HepG2 (cell line): ENCODE data around the gene MARF1.

ENCODE experiments used
- CREB1 ChIP-seq, 2 experiments: fragments of 450-650 bp in 1 of 2; IDR thresholded peaks; 2 replicates each; pipeline ENCODE4 v1.6.1; 2016 to 2017; ENCODE audit warnings: control low read depth in 1 of 2, mild to moderate bottlenecking in 1 of 2, missing compliant biosample characterization in 1 of 2, missing genetic modification characterization in 1 of 2
- EZH2 ChIP-seq: conservative IDR thresholded peaks from 2 replicates; pipeline ENCODE4 v1.6.1; 2012; ENCODE audit warnings: mild to moderate bottlenecking, low read depth, low read length, moderate library complexity
- GABPA ChIP-seq, 2 experiments: IDR thresholded peaks; 2 replicates each; pipeline ENCODE4 v1.6.1; 2011 to 2016; ENCODE audit warnings: low read depth in 2 of 2, low read length in 1 of 2, missing biosample characterization in 1 of 2, missing genetic modification characterization in 1 of 2
- GZF1 ChIP-seq: sonication (generic); formaldehyde crosslinking; IDR thresholded peaks from 2 replicates; pipeline ENCODE4 v1.5.1; 2020; ENCODE audit warnings: mild to moderate bottlenecking, missing genetic modification reagents
- KDM5A ChIP-seq: fragments of 200-600 bp; sonication (generic); IDR thresholded peaks from 2 replicates; pipeline ENCODE4 v1.7.0; 2018; ENCODE audit warnings: antibody characterized with exemption, mild to moderate bottlenecking, low read length, borderline replicate concordance
- MAFK ChIP-seq, 2 experiments: IDR thresholded peaks in 1 of 2; conservative IDR thresholded peaks in 1 of 2; 2 replicates each; pipeline ENCODE4 v1.6.1; 2011; ENCODE audit warnings: improper control_type of control experiment in 2 of 2, low read length in 2 of 2
- MEIS2 ChIP-seq: sonication (generic); formaldehyde crosslinking; IDR thresholded peaks from 2 replicates; pipeline ENCODE4 v1.9.0; 2021; ENCODE audit warnings: mild to moderate bottlenecking, missing genetic modification reagents
- ZBTB7A ChIP-seq: sonication (generic); formaldehyde crosslinking; IDR thresholded peaks from 2 replicates; pipeline ENCODE4 v1.8.0; 2022; ENCODE audit warnings: mild to moderate bottlenecking, missing genetic modification reagents
- ZEB1 ChIP-seq: IDR thresholded peaks from 2 replicates; pipeline ENCODE4 v1.6.1; 2012; ENCODE audit warnings: mild to moderate bottlenecking, low read depth, inconsistent platforms; ENCODE audit not compliant: insufficient replicate concordance
- TF ChIP-seq, protein P1 (sequence below), 2 experiments: IDR thresholded peaks; 2 replicates each; pipeline ENCODE4 v1.6.1; 2011 to 2012; ENCODE audit warnings: low read length in 2 of 2, borderline replicate concordance in 1 of 2, low read depth in 1 of 2, mild to moderate bottlenecking in 1 of 2, moderate library complexity in 1 of 2
- TF ChIP-seq, protein P2 (sequence below): fragments of 450-650 bp; IDR thresholded peaks from 2 replicates; pipeline ENCODE4 v1.6.1; 2016
- TF ChIP-seq, protein P3 (sequence below): sonication (generic); formaldehyde crosslinking; IDR thresholded peaks from 2 replicates; pipeline ENCODE4 v1.5.0; 2020; ENCODE audit warnings: missing genetic modification reagents

DNA sequence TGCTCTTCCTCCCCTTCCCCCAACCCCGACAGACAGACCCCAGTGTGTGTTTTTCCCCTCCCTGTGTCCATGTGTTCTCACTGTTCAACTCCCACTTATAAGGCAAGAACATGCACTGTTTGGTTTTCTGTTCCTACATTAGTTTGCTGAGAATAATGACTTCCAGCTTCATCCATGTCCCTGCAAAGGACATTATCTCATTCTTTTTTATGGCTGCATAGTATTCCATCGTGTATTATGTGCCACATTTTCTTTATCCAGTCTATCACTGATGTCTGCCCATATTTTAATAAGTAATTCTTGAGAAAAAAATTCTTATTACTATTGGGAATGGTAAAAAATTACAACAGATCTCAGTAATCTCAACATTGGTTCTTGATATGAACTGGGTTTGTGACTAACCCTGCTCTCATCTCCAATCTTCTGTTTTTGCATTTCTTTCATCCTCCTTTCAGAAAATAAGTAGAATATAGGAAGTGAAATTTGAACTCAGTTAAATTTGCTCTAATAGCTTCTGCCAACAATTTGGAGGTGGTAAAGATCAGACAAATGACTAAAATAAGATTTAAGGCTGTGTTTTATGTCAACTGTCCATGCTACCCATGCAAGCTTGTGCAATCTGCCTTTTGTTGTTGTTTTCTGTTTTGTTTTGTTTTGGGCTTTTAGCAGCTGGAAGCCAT lies 11.1 kb downstream of the MARF1 start:
- no peak for TF ChIP-seq EZH2
- TF ChIP-seq CREB1 (IDR thresholded peaks at IDR 0.05), result no peak
- no peak for TF ChIP-seq CREB1 (CRISPR knock-in tag; IDR thresholded peaks at IDR 0.05)
- no peak for TF ChIP-seq GABPA (IDR thresholded peaks at IDR 0.05; ENCODE audit: low read depth, low read length)
- no peak for TF ChIP-seq GABPA (CRISPR knock-in tag; IDR thresholded peaks at IDR 0.05; ENCODE audit: low read depth)
- TF ChIP-seq ZEB1, result no peak
- TF ChIP-seq KDM5A, result no peak
- TF ChIP-seq, protein P1, sequence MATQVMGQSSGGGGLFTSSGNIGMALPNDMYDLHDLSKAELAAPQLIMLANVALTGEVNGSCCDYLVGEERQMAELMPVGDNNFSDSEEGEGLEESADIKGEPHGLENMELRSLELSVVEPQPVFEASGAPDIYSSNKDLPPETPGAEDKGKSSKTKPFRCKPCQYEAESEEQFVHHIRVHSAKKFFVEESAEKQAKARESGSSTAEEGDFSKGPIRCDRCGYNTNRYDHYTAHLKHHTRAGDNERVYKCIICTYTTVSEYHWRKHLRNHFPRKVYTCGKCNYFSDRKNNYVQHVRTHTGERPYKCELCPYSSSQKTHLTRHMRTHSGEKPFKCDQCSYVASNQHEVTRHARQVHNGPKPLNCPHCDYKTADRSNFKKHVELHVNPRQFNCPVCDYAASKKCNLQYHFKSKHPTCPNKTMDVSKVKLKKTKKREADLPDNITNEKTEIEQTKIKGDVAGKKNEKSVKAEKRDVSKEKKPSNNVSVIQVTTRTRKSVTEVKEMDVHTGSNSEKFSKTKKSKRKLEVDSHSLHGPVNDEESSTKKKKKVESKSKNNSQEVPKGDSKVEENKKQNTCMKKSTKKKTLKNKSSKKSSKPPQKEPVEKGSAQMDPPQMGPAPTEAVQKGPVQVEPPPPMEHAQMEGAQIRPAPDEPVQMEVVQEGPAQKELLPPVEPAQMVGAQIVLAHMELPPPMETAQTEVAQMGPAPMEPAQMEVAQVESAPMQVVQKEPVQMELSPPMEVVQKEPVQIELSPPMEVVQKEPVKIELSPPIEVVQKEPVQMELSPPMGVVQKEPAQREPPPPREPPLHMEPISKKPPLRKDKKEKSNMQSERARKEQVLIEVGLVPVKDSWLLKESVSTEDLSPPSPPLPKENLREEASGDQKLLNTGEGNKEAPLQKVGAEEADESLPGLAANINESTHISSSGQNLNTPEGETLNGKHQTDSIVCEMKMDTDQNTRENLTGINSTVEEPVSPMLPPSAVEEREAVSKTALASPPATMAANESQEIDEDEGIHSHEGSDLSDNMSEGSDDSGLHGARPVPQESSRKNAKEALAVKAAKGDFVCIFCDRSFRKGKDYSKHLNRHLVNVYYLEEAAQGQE (IDR thresholded peaks at IDR 0.05; ENCODE audit: borderline replicate concordance in 1 of 2, low read depth in 1 of 2, low read length in 2 of 2), result no peak
- no peak for TF ChIP-seq GZF1 (CRISPR knock-in tag)
- TF ChIP-seq, protein P2, sequence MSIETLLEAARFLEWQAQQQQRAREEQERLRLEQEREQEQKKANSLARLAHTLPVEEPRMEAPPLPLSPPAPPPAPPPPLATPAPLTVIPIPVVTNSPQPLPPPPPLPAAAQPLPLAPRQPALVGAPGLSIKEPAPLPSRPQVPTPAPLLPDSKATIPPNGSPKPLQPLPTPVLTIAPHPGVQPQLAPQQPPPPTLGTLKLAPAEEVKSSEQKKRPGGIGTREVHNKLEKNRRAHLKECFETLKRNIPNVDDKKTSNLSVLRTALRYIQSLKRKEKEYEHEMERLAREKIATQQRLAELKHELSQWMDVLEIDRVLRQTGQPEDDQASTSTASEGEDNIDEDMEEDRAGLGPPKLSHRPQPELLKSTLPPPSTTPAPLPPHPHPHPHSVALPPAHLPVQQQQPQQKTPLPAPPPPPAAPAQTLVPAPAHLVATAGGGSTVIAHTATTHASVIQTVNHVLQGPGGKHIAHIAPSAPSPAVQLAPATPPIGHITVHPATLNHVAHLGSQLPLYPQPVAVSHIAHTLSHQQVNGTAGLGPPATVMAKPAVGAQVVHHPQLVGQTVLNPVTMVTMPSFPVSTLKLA, result no peak
- TF ChIP-seq MEIS2 (CRISPR knock-in tag), result no peak
- TF ChIP-seq, protein P3, sequence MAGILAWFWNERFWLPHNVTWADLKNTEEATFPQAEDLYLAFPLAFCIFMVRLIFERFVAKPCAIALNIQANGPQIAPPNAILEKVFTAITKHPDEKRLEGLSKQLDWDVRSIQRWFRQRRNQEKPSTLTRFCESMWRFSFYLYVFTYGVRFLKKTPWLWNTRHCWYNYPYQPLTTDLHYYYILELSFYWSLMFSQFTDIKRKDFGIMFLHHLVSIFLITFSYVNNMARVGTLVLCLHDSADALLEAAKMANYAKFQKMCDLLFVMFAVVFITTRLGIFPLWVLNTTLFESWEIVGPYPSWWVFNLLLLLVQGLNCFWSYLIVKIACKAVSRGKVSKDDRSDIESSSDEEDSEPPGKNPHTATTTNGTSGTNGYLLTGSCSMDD (CRISPR knock-in tag), result no peak
- TF ChIP-seq ZBTB7A, result no peak
- TF ChIP-seq MAFK (conservative IDR thresholded peaks at IDR 0.05 in 1 of 2, IDR thresholded peaks at IDR 0.05 in 1 of 2; ENCODE audit: low read length in 2 of 2), result no peak
